ENCODE results near the gene MTSS2. TPM values are rescaled to one million over a fixed set of nuclear protein-coding genes. Genes with fewer than 3 reads are reported as not detected.

MTSS2 gene
- total and polyA plus RNA-seq, 7 experiments from 2014 or later: 1.4 to 16.7 (median 11.5) TPM; not detected in 2

GRCh38 chr16:70692130-70692872 lies 6.4 kb upstream of the MTSS2 start:
- CTCF ChIA-PET: no interaction called here

GRCh38 chr16:70691223-70692129 lies 5.6 kb upstream of the MTSS2 start:
- Mint-ChIP-seq H3K36me3 (peaks cover 0 to 9% (median 0%) of the 10 kb centered on the region in 5 donors), H3K9me3 (no peaks in the 10 kb centered on the region), H3K27ac (no peak overlapping the region), H3K4me1 (peaks cover 10 to 20% (median 15%) of the 10 kb centered on the region in 7 donors), H3K27me3 (peaks cover 0 to 9% (median 2%) of the 10 kb centered on the region in 5 donors), H3K4me3 (no peak overlapping the region)
- no peak overlapping the region for H3K4me3 ChIP-seq (ENCODE audit: low read length)
- no peak overlapping the region for H3K27ac ChIP-seq (ENCODE audit: low read depth, low read length)
- ChIA-PET POLR2A (no interaction called here), CTCF (interaction anchor here (2.1 kb wide), 1 partner anchor 80 kb away, joined by 12 read pairs; no protein-coding TSS in a partner anchor)
- no peak for DNase-seq
- intact Hi-C loops (cut with micrococcal nuclease): no loop called here
- H3K36me3 ChIP-seq (ENCODE audit: control insufficient read depth in 2 of 3, insufficient read depth in 3 of 3, low read length in 3 of 3): peaks cover 0 to 8% (median 0%) of the 10 kb centered on the region in 3 experiments
- no peak for ATAC-seq
- H3K9me3 ChIP-seq (ENCODE audit: control insufficient read depth in 2 of 3, low read length in 3 of 3): no peaks in the 10 kb centered on the region
- no peaks in the 10 kb centered on the region for H3K27me3 ChIP-seq (ENCODE audit: control insufficient read depth in 2 of 2, insufficient read depth in 2 of 2, low read length in 2 of 2)
- H3K4me1 ChIP-seq (ENCODE audit: control insufficient read depth in 2 of 2, insufficient read depth in 2 of 2, low read length in 2 of 2): peaks cover 0 to 8% of the 10 kb centered on the region in 2 donors

More at GRCh38 chr16:70692130-70692872, 6.4 kb upstream of the MTSS2 start:
- H3K4me3 Mint-ChIP-seq: no peak overlapping the region
- peaks cover 16 to 24% (median 21%) of the 10 kb centered on the region in 7 donors for H3K4me1 Mint-ChIP-seq
- H3K27ac ChIP-seq (ENCODE audit: low read depth, low read length): no peak overlapping the region
- DNase-seq: no peak
- intact Hi-C loops (cut with micrococcal nuclease): no loop called here
- peak overlapping the region in 1 of 9 donors; percentile 18 for H3K27ac Mint-ChIP-seq
- no peaks in the 10 kb centered on the region for H3K27me3 ChIP-seq (ENCODE audit: control insufficient read depth in 2 of 2, insufficient read depth in 2 of 2, low read length in 2 of 2)
- no peak for ATAC-seq
- H3K9me3 Mint-ChIP-seq: no peaks in the 10 kb centered on the region
- no peak overlapping the region for H3K4me3 ChIP-seq (ENCODE audit: low read length)
- POLR2A ChIA-PET: no interaction called here
- H3K27me3 Mint-ChIP-seq: peaks cover 0 to 2% (median 0%) of the 10 kb centered on the region in 5 donors
- peaks cover 0 to 7% (median 0%) of the 10 kb centered on the region in 5 donors for H3K36me3 Mint-ChIP-seq
- peaks cover 0 to 8% (median 0%) of the 10 kb centered on the region in 3 experiments for H3K36me3 ChIP-seq (ENCODE audit: control insufficient read depth in 2 of 3, insufficient read depth in 3 of 3, low read length in 3 of 3)
- peaks cover 0 to 14% of the 10 kb centered on the region in 2 donors for H3K4me1 ChIP-seq (ENCODE audit: control insufficient read depth in 2 of 2, insufficient read depth in 2 of 2, low read length in 2 of 2)
- no peaks in the 10 kb centered on the region for H3K9me3 ChIP-seq (ENCODE audit: control insufficient read depth in 2 of 3, low read length in 3 of 3)

GRCh38 chr16:70689970-70690891 lies 4.4 kb upstream of the MTSS2 start:
- H3K27me3 Mint-ChIP-seq: peaks cover 0 to 14% (median 3%) of the 10 kb centered on the region in 5 donors
- Histone ChIP-seq H3K4me3 (ENCODE audit: low read length) (no peak overlapping the region), H3K27ac (ENCODE audit: low read depth, low read length) (no peak overlapping the region), H3K4me1 (ENCODE audit: control insufficient read depth in 2 of 2, insufficient read depth in 2 of 2, low read length in 2 of 2) (peaks cover 0 to under 1% of the 10 kb centered on the region in 2 donors), H3K36me3 (ENCODE audit: control insufficient read depth in 2 of 3, insufficient read depth in 3 of 3, low read length in 3 of 3) (peaks cover 0 to 8% (median 0%) of the 10 kb centered on the region in 3 experiments), H3K9me3 (ENCODE audit: control insufficient read depth in 2 of 3, low read length in 3 of 3) (no peaks in the 10 kb centered on the region), H3K27me3 (ENCODE audit: control insufficient read depth in 2 of 2, insufficient read depth in 2 of 2, low read length in 2 of 2) (no peaks in the 10 kb centered on the region)
- ChIA-PET CTCF (interaction anchor here (2.1 kb wide), 1 partner anchor 81 kb away, joined by 12 read pairs; no protein-coding TSS in a partner anchor), POLR2A (no interaction called here)
- ATAC-seq (no peak), DNase-seq (no peak)
- intact Hi-C loops (cut with micrococcal nuclease): no loop called here
- peaks cover under 1 to 8% (median 3%) of the 10 kb centered on the region in 7 donors for H3K4me1 Mint-ChIP-seq
- no peaks in the 10 kb centered on the region for H3K9me3 Mint-ChIP-seq
- H3K27ac Mint-ChIP-seq: peak overlapping the region in 2 of 9 donors; percentile 20 to 30
- peaks cover 0 to 6% (median 0%) of the 10 kb centered on the region in 5 donors for H3K36me3 Mint-ChIP-seq
- no peak overlapping the region for H3K4me3 Mint-ChIP-seq

GRCh38 chr16:70689035-70689969 lies 3.4 kb upstream of the MTSS2 start:
- H3K9me3 ChIP-seq (ENCODE audit: control insufficient read depth in 2 of 3, low read length in 3 of 3): no peaks in the 10 kb centered on the region
- DNase-seq (no peak), ATAC-seq (no peak)
- Mint-ChIP-seq H3K4me3 (peak overlapping the region in 1 of 10 donors; percentile 12), H3K4me1 (peaks cover 0 to 8% (median 4%) of the 10 kb centered on the region in 7 donors), H3K27ac (no peak overlapping the region), H3K36me3 (peaks cover 0 to 5% (median 0%) of the 10 kb centered on the region in 5 donors), H3K27me3 (peaks cover 0 to 22% (median 3%) of the 10 kb centered on the region in 5 donors), H3K9me3 (no peaks in the 10 kb centered on the region)
- H3K4me1 ChIP-seq (ENCODE audit: control insufficient read depth in 2 of 2, insufficient read depth in 2 of 2, low read length in 2 of 2): peaks cover 0 to 7% of the 10 kb centered on the region in 2 donors
- peaks cover 0 to 6% of the 10 kb centered on the region in 2 donors for H3K27me3 ChIP-seq (ENCODE audit: control insufficient read depth in 2 of 2, insufficient read depth in 2 of 2, low read length in 2 of 2)
- ChIA-PET CTCF (interaction anchor here (1.2 to 2.9 kb wide), 3 partner anchors 10 to 82 kb away, joined by 4 to 12 read pairs (median 12); no protein-coding TSS in a partner anchor), POLR2A (no interaction called here)
- no peak overlapping the region for H3K27ac ChIP-seq (ENCODE audit: low read depth, low read length)
- intact Hi-C loops (cut with micrococcal nuclease): no loop called here
- peaks cover 0 to 8% (median 0%) of the 10 kb centered on the region in 3 experiments for H3K36me3 ChIP-seq (ENCODE audit: control insufficient read depth in 2 of 3, insufficient read depth in 3 of 3, low read length in 3 of 3)
- H3K4me3 ChIP-seq (ENCODE audit: low read length): no peak overlapping the region

- peaks cover 0 to 26% (median 3%) of the 10 kb centered on the region in 5 donors for H3K27me3 Mint-ChIP-seq
- DNase-seq (peak in 1 of 9 donors; percentile 2), ATAC-seq (no peak)
- peaks cover 0 to 8% (median 4%) of the 10 kb centered on the region in 7 donors for H3K4me1 Mint-ChIP-seq
- no peak overlapping the region for H3K4me3 ChIP-seq (ENCODE audit: low read length)
- peaks cover 0 to 7% of the 10 kb centered on the region in 2 donors for H3K4me1 ChIP-seq (ENCODE audit: control insufficient read depth in 2 of 2, insufficient read depth in 2 of 2, low read length in 2 of 2)
- H3K27me3 ChIP-seq (ENCODE audit: control insufficient read depth in 2 of 2, insufficient read depth in 2 of 2, low read length in 2 of 2): peaks cover 0 to 6% of the 10 kb centered on the region in 2 donors
- peaks cover 0 to 4% (median 0%) of the 10 kb centered on the region in 3 experiments for H3K36me3 ChIP-seq (ENCODE audit: control insufficient read depth in 2 of 3, insufficient read depth in 3 of 3, low read length in 3 of 3)
- ChIA-PET POLR2A (interaction anchor here (0.9 kb wide), 1 partner anchor 49 kb away, joined by 3 read pairs; no protein-coding TSS in a partner anchor), CTCF (interaction anchor here (0.6 to 2.9 kb wide), 3 partner anchors 9 to 249 kb away, joined by 3 to 12 read pairs (median 4); no protein-coding TSS in a partner anchor)
- H3K27ac Mint-ChIP-seq: peak overlapping the region in 3 of 9 donors; percentile 22 to 49 (median 23)
- H3K9me3 Mint-ChIP-seq: no peaks in the 10 kb centered on the region
- intact Hi-C loops (cut with micrococcal nuclease): no loop called here
- H3K27ac ChIP-seq (ENCODE audit: low read depth, low read length): no peak overlapping the region
- H3K4me3 Mint-ChIP-seq: no peak overlapping the region
- peaks cover 0 to 5% (median 0%) of the 10 kb centered on the region in 5 donors for H3K36me3 Mint-ChIP-seq
- H3K9me3 ChIP-seq (ENCODE audit: control insufficient read depth in 2 of 3, low read length in 3 of 3): no peaks in the 10 kb centered on the region
These were observed 2.4 kb upstream of the MTSS2 start for GRCh38 chr16:70688246-70688742.
